ENCODE data around the gene CTDSPL.
A peak's percentile ranks its signal among the peaks of the same experiment; 100 is the strongest.

Gene CTDSPL

DNA sequence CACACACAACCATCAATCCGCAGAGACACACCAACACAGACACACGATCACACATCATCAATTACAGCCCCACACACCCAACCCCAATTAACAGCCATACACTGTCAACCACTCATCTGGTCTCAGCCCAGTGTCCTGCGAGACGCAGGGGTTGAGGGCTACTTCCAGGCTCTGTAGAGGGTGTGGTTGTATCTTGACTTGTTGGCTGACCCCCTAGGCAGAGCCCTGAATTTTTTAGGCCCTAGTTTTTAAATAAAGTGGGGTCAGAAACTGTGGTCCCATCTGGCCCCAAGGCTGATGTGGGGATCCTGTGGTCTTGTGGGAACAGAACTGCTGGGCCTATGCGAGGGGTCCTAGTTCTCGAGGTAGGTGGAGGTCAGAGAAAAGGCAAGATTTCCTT is 138.2 kb downstream of the CTDSPL start:
- H3K36me3 ChIP-seq (ENCODE audit: control insufficient read depth in 4 of 4, insufficient read depth in 4 of 4, low read length in 3 of 4), result peaks cover 3 to 68% (median 43%) of the 10 kb centered on the region in 4 experiments
- 70% methylated on average over 2 of the region's 6 CpGs for WGBS (ENCODE audit: insufficient coverage)
- CTCF ChIA-PET, result no interaction called here

DNA sequence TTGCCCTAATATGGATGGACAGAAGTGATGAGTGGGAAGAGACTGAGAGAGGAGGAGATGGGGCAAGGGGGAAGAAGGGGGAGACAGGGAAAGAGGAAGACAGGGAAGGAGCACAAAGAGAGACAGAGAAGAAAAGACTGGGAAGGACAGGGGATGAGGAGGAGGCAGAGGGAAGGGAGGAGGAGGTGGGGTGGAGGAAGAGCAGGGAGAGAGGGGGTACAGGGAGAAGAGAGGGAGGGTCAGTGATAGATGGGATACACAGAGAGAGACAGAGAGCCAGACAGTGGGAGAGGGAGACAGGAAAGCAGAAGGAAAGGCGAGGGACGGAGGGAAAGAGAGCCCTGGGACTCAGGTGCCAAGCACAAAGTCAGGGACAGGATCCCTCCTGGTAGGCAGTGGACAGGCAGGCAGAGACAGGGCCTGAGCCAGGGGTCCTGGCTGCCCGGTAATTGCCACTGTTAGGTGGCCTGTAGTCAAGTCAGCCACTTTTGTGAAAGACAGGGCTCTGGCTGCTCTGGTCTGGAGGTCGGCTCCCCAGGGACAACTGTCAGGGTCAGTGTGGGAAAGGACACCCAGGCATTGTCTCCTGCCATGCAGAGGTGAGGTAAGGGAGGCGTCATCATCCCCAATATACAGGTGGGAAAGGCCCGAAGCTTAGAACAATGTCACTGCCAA is 138.7 kb downstream of the CTDSPL start:
- 100% methylated on average over 5 of the region's 6 CpGs for WGBS (ENCODE audit: insufficient coverage)
- H3K27me3 ChIP-seq (replicated peaks in 2 of 5; ENCODE audit: control insufficient read depth in 4 of 5, insufficient read depth in 5 of 5, low read length in 4 of 5), result no peaks in the 10 kb centered on the region
- no peak overlapping the region for H3K4me3 ChIP-seq (ENCODE audit: control insufficient read depth in 1 of 7, extremely low read depth in 1 of 7, insufficient read depth in 4 of 7, low read depth in 2 of 7, low read length in 6 of 7)
- no peaks in the 10 kb centered on the region for H3K9me3 ChIP-seq (ENCODE audit: control extremely low read depth in 1 of 5, control insufficient read depth in 4 of 5, insufficient read depth in 2 of 5, low read depth in 1 of 5, low read length in 4 of 5)
- H3K36me3 ChIP-seq (ENCODE audit: control insufficient read depth in 4 of 4, insufficient read depth in 4 of 4, low read length in 3 of 4), result peaks cover 3 to 73% (median 46%) of the 10 kb centered on the region in 4 experiments
- ChIA-PET POLR2A (no interaction called here), CTCF (interaction anchor here (0.9 to 5.6 kb wide), 5 partner anchors 20 to 145 kb away, joined by 3 to 50 read pairs (median 23); no protein-coding TSS in a partner anchor)
- no peak overlapping the region for H3K27ac ChIP-seq (ENCODE audit: insufficient read depth in 1 of 2, low read depth in 1 of 2, low read length in 2 of 2, poor library complexity in 1 of 2, severe bottlenecking in 2 of 2)
- peaks cover 0 to 23% (median 14%) of the 10 kb centered on the region in 4 experiments for H3K4me1 ChIP-seq (ENCODE audit: control extremely low read depth in 1 of 4, control insufficient read depth in 4 of 4, insufficient read depth in 4 of 4, low read length in 3 of 4)
- no peak for DNase-seq

More for the DNA sequence above, 138.2 kb downstream of the CTDSPL start:
- no peak overlapping the region for H3K27ac ChIP-seq (ENCODE audit: insufficient read depth in 1 of 2, low read depth in 1 of 2, low read length in 2 of 2, poor library complexity in 1 of 2, severe bottlenecking in 2 of 2)
- no peak overlapping the region for H3K4me3 ChIP-seq (ENCODE audit: control insufficient read depth in 1 of 7, extremely low read depth in 1 of 7, insufficient read depth in 4 of 7, low read depth in 2 of 7, low read length in 6 of 7)
- H3K9me3 ChIP-seq (ENCODE audit: control extremely low read depth in 1 of 5, control insufficient read depth in 4 of 5, insufficient read depth in 2 of 5, low read depth in 1 of 5, low read length in 4 of 5), result no peaks in the 10 kb centered on the region
- POLR2A ChIA-PET, result no interaction called here
- no peaks in the 10 kb centered on the region for H3K27me3 ChIP-seq (replicated peaks in 2 of 5; ENCODE audit: control insufficient read depth in 4 of 5, insufficient read depth in 5 of 5, low read length in 4 of 5)
- peaks cover 0 to 28% (median 16%) of the 10 kb centered on the region in 4 experiments for H3K4me1 ChIP-seq (ENCODE audit: control extremely low read depth in 1 of 4, control insufficient read depth in 4 of 4, insufficient read depth in 4 of 4, low read length in 3 of 4)
- no peak for DNase-seq

- Histone ChIP-seq H3K9me3 (ENCODE audit: control extremely low read depth in 1 of 5, control insufficient read depth in 4 of 5, insufficient read depth in 2 of 5, low read depth in 1 of 5, low read length in 4 of 5) (no peaks in the 10 kb centered on the region), H3K4me1 (ENCODE audit: control extremely low read depth in 1 of 4, control insufficient read depth in 4 of 4, insufficient read depth in 4 of 4, low read length in 3 of 4) (peaks cover 0 to 20% (median 11%) of the 10 kb centered on the region in 4 experiments), H3K27me3 (replicated peaks in 2 of 5; ENCODE audit: control insufficient read depth in 4 of 5, insufficient read depth in 5 of 5, low read length in 4 of 5) (no peaks in the 10 kb centered on the region), H3K4me3 (ENCODE audit: control insufficient read depth in 1 of 7, extremely low read depth in 1 of 7, insufficient read depth in 4 of 7, low read depth in 2 of 7, low read length in 6 of 7) (no peak overlapping the region), H3K36me3 (ENCODE audit: control insufficient read depth in 4 of 4, insufficient read depth in 4 of 4, low read length in 3 of 4) (peaks cover 4 to 72% (median 42%) of the 10 kb centered on the region in 4 experiments), H3K27ac (ENCODE audit: insufficient read depth in 1 of 2, low read depth in 1 of 2, low read length in 2 of 2, poor library complexity in 1 of 2, severe bottlenecking in 2 of 2) (no peak overlapping the region)
- CTCF ChIA-PET, result interaction anchor here (0.9 to 5.6 kb wide), 9 partner anchors 14 to 153 kb away, joined by 3 to 50 read pairs (median 5); no protein-coding TSS in a partner anchor
- no peak for DNase-seq
- WGBS (ENCODE audit: insufficient coverage), result 100% methylated on average over 4 of the region's 6 CpGs
- POLR2A ChIA-PET, result no interaction called here
Measured at GRCh38 chr3:38000965-38001455, 139.3 kb downstream of the CTDSPL start.

GRCh38 chr3:38001456-38002081 is 139.9 kb downstream of the CTDSPL start:
- H3K27ac ChIP-seq (ENCODE audit: insufficient read depth in 1 of 2, low read depth in 1 of 2, low read length in 2 of 2, poor library complexity in 1 of 2, severe bottlenecking in 2 of 2), result no peak overlapping the region
- WGBS (ENCODE audit: insufficient coverage), result 90% methylated on average over 8 of the region's 9 CpGs
- DNase-seq, result peak in 1 of 3 donors; percentile 12
- ChIA-PET CTCF (interaction anchor here (0.5 to 5.6 kb wide), 13 partner anchors 9 to 505 kb away, joined by 3 to 50 read pairs (median 4); no protein-coding TSS in a partner anchor), POLR2A (no interaction called here)
- H3K27me3 ChIP-seq (replicated peaks in 2 of 5; ENCODE audit: control insufficient read depth in 4 of 5, insufficient read depth in 5 of 5, low read length in 4 of 5), result no peaks in the 10 kb centered on the region
- H3K9me3 ChIP-seq (ENCODE audit: control extremely low read depth in 1 of 5, control insufficient read depth in 4 of 5, insufficient read depth in 2 of 5, low read depth in 1 of 5, low read length in 4 of 5), result no peaks in the 10 kb centered on the region
- no peak overlapping the region for H3K4me3 ChIP-seq (ENCODE audit: control insufficient read depth in 1 of 7, extremely low read depth in 1 of 7, insufficient read depth in 4 of 7, low read depth in 2 of 7, low read length in 6 of 7)
- H3K4me1 ChIP-seq (ENCODE audit: control extremely low read depth in 1 of 4, control insufficient read depth in 4 of 4, insufficient read depth in 4 of 4, low read length in 3 of 4), result peaks cover 0 to 20% (median 11%) of the 10 kb centered on the region in 4 experiments
- H3K36me3 ChIP-seq (ENCODE audit: control insufficient read depth in 4 of 4, insufficient read depth in 4 of 4, low read length in 3 of 4), result peaks cover 3 to 73% (median 43%) of the 10 kb centered on the region in 4 experiments

DNA sequence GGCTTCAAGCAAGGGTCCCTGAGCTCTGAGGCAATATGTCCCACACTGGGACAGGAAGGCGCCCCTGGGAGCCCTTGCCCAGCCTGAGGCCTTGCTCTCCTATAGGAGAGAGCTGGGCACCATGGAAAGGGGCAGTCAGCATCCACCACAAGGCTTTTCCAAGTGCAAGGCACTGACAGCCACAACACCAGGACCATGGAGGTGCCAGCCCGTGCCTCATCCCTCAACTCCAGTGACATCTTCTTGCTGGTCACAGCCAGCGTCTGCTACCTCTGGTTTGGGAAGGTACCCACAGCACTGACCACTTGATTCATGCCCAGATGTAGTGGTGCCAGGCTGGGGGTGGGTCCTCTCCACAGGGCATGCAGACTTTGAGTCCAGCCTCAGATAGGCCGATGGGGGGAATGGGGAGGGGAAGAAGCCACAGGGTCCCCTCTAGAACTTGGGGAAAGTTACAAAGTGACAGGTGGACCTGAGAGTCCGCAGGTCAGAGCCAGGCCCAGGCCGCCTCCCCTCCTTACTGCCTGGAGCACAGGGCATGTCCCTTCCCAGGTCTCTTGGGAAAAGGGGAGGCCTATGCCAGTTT is 140.7 kb downstream of the CTDSPL start:
- Histone ChIP-seq H3K27me3 (replicated peaks in 2 of 5; ENCODE audit: control insufficient read depth in 4 of 5, insufficient read depth in 5 of 5, low read length in 4 of 5) (no peaks in the 10 kb centered on the region), H3K4me3 (ENCODE audit: control insufficient read depth in 1 of 7, extremely low read depth in 1 of 7, insufficient read depth in 4 of 7, low read depth in 2 of 7, low read length in 6 of 7) (no peak overlapping the region), H3K9me3 (ENCODE audit: control extremely low read depth in 1 of 5, control insufficient read depth in 4 of 5, insufficient read depth in 2 of 5, low read depth in 1 of 5, low read length in 4 of 5) (no peaks in the 10 kb centered on the region), H3K27ac (ENCODE audit: insufficient read depth in 1 of 2, low read depth in 1 of 2, low read length in 2 of 2, poor library complexity in 1 of 2, severe bottlenecking in 2 of 2) (no peak overlapping the region), H3K36me3 (ENCODE audit: control insufficient read depth in 4 of 4, insufficient read depth in 4 of 4, low read length in 3 of 4) (peaks cover 5 to 79% (median 48%) of the 10 kb centered on the region in 4 experiments), H3K4me1 (ENCODE audit: control extremely low read depth in 1 of 4, control insufficient read depth in 4 of 4, insufficient read depth in 4 of 4, low read length in 3 of 4) (peaks cover 0 to 16% (median 11%) of the 10 kb centered on the region in 4 experiments)
- ChIA-PET CTCF (interaction anchor here (0.9 to 5.6 kb wide), 10 partner anchors 10 to 154 kb away, joined by 3 to 50 read pairs (median 5); no protein-coding TSS in a partner anchor), POLR2A (no interaction called here)
- no peak for DNase-seq
- WGBS (ENCODE audit: insufficient coverage), result 98% methylated on average over 6 of the region's 6 CpGs

GRCh38 chr3:38002940-38003339 is 141.3 kb downstream of the CTDSPL start:
- Histone ChIP-seq H3K4me1 (ENCODE audit: control extremely low read depth in 1 of 4, control insufficient read depth in 4 of 4, insufficient read depth in 4 of 4, low read length in 3 of 4) (peaks cover 0 to 12% (median 10%) of the 10 kb centered on the region in 4 experiments), H3K27me3 (replicated peaks in 2 of 5; ENCODE audit: control insufficient read depth in 4 of 5, insufficient read depth in 5 of 5, low read length in 4 of 5) (no peaks in the 10 kb centered on the region), H3K36me3 (ENCODE audit: control insufficient read depth in 4 of 4, insufficient read depth in 4 of 4, low read length in 3 of 4) (peaks cover 5 to 80% (median 49%) of the 10 kb centered on the region in 4 experiments), H3K9me3 (ENCODE audit: control extremely low read depth in 1 of 5, control insufficient read depth in 4 of 5, insufficient read depth in 2 of 5, low read depth in 1 of 5, low read length in 4 of 5) (no peaks in the 10 kb centered on the region), H3K4me3 (ENCODE audit: control insufficient read depth in 1 of 7, extremely low read depth in 1 of 7, insufficient read depth in 4 of 7, low read depth in 2 of 7, low read length in 6 of 7) (no peak overlapping the region), H3K27ac (ENCODE audit: insufficient read depth in 1 of 2, low read depth in 1 of 2, low read length in 2 of 2, poor library complexity in 1 of 2, severe bottlenecking in 2 of 2) (no peak overlapping the region)
- ChIA-PET POLR2A (no interaction called here), CTCF (interaction anchor here (0.9 to 5.6 kb wide), 11 partner anchors 10 to 148 kb away, joined by 3 to 50 read pairs (median 11); no protein-coding TSS in a partner anchor)
- WGBS (ENCODE audit: insufficient coverage), result 89% methylated on average over 8 of the region's 9 CpGs
- DNase-seq, result no peak

All from common myeloid progenitor, CD34-positive (primary cell).